BLaER1 (cell line): ENCODE measurements around the gene DAZL.

Experiments used
- H3K27ac ChIP-seq: shearing (Covaris generic); formaldehyde crosslinking; 2 replicates; pipeline ENCODE4 v1.8.1; 2022
- H3K27me3 ChIP-seq: shearing (Covaris generic); formaldehyde crosslinking; 2 replicates; pipeline ENCODE4 v1.8.1; 2022
- H3K36me3 ChIP-seq: shearing (Covaris generic); formaldehyde crosslinking; 2 replicates; pipeline ENCODE4 v1.8.1; 2022
- H3K4me1 ChIP-seq: shearing (Covaris generic); formaldehyde crosslinking; 2 replicates; pipeline ENCODE4 v1.8.1; 2022
- H3K4me2 ChIP-seq: shearing (Covaris generic); formaldehyde crosslinking; 2 replicates; pipeline ENCODE4 v1.8.1; 2022
- H3K4me3 ChIP-seq: shearing (Covaris generic); formaldehyde crosslinking; 2 replicates; pipeline ENCODE4 v1.8.1; 2022
- H3K9ac ChIP-seq: shearing (Covaris generic); formaldehyde crosslinking; 2 replicates; pipeline ENCODE4 v1.8.1; 2022
- H3K9me3 ChIP-seq: shearing (Covaris generic); formaldehyde crosslinking; 2 replicates; pipeline ENCODE4 v1.8.1; 2022
- H4K20me1 ChIP-seq: shearing (Covaris generic); formaldehyde crosslinking; 2 replicates; pipeline ENCODE4 v1.8.1; 2022
- Cebpa-rat ChIP-seq: shearing (Covaris generic); IDR thresholded peaks from 2 replicates; pipeline ENCODE4 v1.8.1; 2022

Gene DAZL

GRCh38 chr3:16547561-16548357, 57.5 kb downstream of the DAZL start:
- H3K36me3 ChIP-seq, result no peaks in the 10 kb centered on the region
- H3K9me3 ChIP-seq, result no peaks in the 10 kb centered on the region
- H3K27me3 ChIP-seq, result no peaks in the 10 kb centered on the region
- H3K4me1 ChIP-seq, result no peaks in the 10 kb centered on the region
- H3K27ac ChIP-seq, result no peak overlapping the region
- H4K20me1 ChIP-seq, result no peaks in the 10 kb centered on the region
- TF ChIP-seq Cebpa-rat, result no peak
- H3K9ac ChIP-seq, result no peak overlapping the region
- no peak overlapping the region for H3K4me3 ChIP-seq
- no peak overlapping the region for H3K4me2 ChIP-seq

DNA sequence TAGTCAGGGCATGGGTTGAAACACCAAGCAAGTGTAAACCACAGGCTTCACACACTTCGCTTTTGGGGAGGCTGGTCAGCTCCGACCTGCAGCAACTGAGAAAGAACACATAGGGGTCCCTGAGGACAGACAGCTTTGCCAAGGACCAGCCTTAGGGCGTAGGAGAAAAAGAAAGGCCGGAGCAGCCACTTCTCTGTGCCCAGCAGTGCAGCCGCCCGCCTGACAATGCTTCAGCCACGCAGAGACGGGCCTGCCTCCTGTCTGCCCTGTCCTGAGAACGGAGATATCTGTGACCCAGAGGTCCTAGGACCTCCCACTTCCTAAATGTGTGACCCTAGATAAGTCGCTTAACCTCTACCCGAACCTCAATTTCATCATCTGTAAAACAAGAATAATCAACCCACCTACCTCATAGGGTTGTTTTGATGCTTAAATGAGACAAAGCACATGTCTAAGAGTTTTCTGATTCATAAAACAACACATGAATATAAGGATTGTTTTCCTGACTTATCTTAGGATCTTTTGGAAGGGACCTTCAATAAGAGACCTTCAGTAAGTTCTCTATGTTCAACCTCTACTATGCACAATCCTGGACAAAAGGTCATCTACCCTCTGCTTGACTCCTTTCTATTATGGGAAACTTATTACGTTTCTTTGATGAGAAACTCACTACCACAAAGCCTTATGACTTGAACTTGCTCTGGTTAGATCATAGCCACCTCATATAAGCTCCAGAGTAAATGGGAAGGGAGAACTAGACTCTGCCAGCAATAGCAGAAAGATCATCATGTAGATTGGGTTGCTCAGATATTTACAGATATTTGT, 58.8 kb downstream of the DAZL start:
- H3K27me3 ChIP-seq, result no peaks in the 10 kb centered on the region
- H3K9ac ChIP-seq, result no peak overlapping the region
- H3K4me2 ChIP-seq, result no peak overlapping the region
- no peaks in the 10 kb centered on the region for H3K36me3 ChIP-seq
- no peak overlapping the region for H3K4me3 ChIP-seq
- H4K20me1 ChIP-seq, result no peaks in the 10 kb centered on the region
- no peak for TF ChIP-seq Cebpa-rat
- H3K4me1 ChIP-seq, result no peaks in the 10 kb centered on the region
- no peaks in the 10 kb centered on the region for H3K9me3 ChIP-seq
- no peak overlapping the region for H3K27ac ChIP-seq

DNA sequence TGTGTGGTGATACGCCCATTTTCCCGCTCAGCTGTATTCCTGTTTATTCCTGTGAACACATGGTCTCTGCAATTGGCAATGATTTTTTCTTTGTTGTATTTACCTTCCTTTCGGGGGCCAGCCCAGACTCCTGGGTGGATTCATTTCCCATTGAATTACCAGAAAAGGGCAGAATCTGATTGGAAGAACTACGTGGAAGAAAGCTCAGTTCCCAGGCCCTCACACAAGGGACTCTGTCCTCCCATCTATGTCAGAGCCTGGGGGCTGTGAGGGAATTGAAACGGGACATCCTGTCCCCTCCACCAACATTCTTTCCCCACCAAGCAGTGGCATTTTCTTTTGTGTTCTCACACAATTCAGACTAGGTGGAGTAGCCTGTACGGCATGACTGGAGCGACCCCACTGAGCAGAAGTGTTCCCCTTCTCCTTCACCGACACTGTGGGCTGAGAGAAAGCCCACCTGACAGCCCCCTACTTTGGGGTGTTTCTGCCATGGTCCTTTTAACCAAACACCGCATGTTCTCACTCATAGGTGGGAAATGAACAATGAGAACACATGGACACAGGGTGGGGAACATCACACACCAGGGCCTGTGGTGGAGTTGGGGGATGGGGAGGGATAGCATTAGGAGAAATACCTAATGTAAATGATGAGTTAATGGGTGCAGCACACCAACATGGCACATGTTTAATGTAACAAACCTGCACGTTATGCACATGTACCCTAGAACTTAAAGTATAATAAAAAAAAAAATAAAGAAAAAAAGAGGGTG, 59.6 kb downstream of the DAZL start:
- Histone ChIP-seq H3K27ac (no peak overlapping the region), H3K36me3 (no peaks in the 10 kb centered on the region), H3K9me3 (no peaks in the 10 kb centered on the region), H3K9ac (no peak overlapping the region), H3K27me3 (no peaks in the 10 kb centered on the region), H4K20me1 (no peaks in the 10 kb centered on the region), H3K4me1 (no peaks in the 10 kb centered on the region), H3K4me3 (no peak overlapping the region), H3K4me2 (no peak overlapping the region)
- no peak for TF ChIP-seq Cebpa-rat

- H3K4me3 ChIP-seq, result no peak overlapping the region
- H3K36me3 ChIP-seq, result no peaks in the 10 kb centered on the region
- H3K4me1 ChIP-seq, result no peaks in the 10 kb centered on the region
- no peaks in the 10 kb centered on the region for H3K27me3 ChIP-seq
- H3K27ac ChIP-seq, result no peak overlapping the region
- no peak overlapping the region for H3K9ac ChIP-seq
- TF ChIP-seq Cebpa-rat, result no peak
- no peaks in the 10 kb centered on the region for H4K20me1 ChIP-seq
- no peak overlapping the region for H3K4me2 ChIP-seq
- H3K9me3 ChIP-seq, result no peaks in the 10 kb centered on the region
Measured at GRCh38 chr3:16543242-16543864, 61.9 kb downstream of the DAZL start.

GRCh38 chr3:16538507-16538906, 66.7 kb downstream of the DAZL start:
- H3K4me3 ChIP-seq, result no peak overlapping the region
- H3K9ac ChIP-seq, result no peak overlapping the region

DNA sequence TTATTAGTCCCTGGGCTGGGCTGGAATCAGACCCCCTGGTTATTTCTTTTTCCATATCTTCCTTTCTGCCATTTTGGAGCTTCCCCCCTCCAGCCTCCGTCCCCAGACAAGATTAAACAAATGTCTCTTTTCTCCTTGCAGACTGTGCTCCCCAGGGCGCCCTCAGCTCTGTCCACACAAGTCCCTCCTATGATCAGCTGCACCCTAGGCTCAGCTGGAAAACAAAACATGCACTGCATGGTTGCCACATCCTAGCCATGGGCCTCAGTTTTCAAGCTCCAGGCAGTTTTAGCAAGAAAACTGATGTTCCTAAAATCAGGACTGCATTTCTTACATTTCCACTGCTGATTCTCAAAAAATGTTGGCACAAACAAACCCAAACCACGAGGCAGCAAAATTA, 68.2 kb downstream of the DAZL start:
- H3K36me3 ChIP-seq, result no peaks in the 10 kb centered on the region
- H3K9ac ChIP-seq, result no peak overlapping the region
- no peaks in the 10 kb centered on the region for H4K20me1 ChIP-seq
- peaks cover 12% of the 10 kb centered on the region for H3K4me1 ChIP-seq
- no peak for TF ChIP-seq Cebpa-rat
- H3K27ac ChIP-seq, result no peak overlapping the region
- H3K4me2 ChIP-seq, result no peak overlapping the region
- no peak overlapping the region for H3K4me3 ChIP-seq
- no peaks in the 10 kb centered on the region for H3K27me3 ChIP-seq
- H3K9me3 ChIP-seq, result no peaks in the 10 kb centered on the region

More at GRCh38 chr3:16538507-16538906, 66.7 kb downstream of the DAZL start:
- peaks cover 7% of the 10 kb centered on the region for H3K4me1 ChIP-seq
- no peak overlapping the region for H3K27ac ChIP-seq
- H3K27me3 ChIP-seq, result no peaks in the 10 kb centered on the region
- H4K20me1 ChIP-seq, result no peaks in the 10 kb centered on the region
- TF ChIP-seq Cebpa-rat, result no peak
- no peak overlapping the region for H3K4me2 ChIP-seq
- no peaks in the 10 kb centered on the region for H3K36me3 ChIP-seq
- no peaks in the 10 kb centered on the region for H3K9me3 ChIP-seq
